ENCODE results near the gene S100A13. TPM values are rescaled to one million over a fixed set of nuclear protein-coding genes. Genes with fewer than 3 reads are reported as not detected.
A peak's percentile ranks its signal among the peaks of the same experiment; 100 is the strongest.

The S100A13 gene
- total RNA-seq, 1 experiment from 2014 or later = 55.0 TPM

DNA sequence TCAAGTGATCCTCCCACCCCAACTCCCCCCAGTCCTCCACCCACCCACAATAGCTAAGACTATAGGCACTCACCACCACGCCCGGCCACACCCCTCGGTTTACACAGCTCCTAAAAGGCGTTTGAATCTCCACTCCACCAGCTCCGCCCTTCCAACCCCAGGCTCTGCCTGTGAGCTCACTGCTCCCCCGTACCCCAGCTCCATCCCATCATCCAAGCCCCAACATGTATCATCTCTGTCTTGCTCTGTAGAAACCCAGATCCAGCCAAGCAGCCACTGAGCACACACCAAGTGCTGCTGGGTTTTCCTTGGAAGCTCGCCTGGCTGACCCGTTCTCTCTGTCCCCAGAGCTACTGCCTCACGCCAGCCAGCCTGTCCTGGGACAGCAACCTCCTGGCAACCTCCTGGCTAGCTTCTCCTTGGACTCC lies 49.7 kb downstream of the S100A13 start:
- Histone ChIP-seq H3T11ph (ENCODE audit: low read length) (no peak overlapping the region), H3K14ac (ENCODE audit: insufficient read depth, low read length) (no peak overlapping the region), H3K4me1 (ENCODE audit: insufficient read depth, low read length) (no peaks in the 10 kb centered on the region), H4K5ac (ENCODE audit: insufficient read length, low read depth, low read length) (no peak overlapping the region), H2AK5ac (ENCODE audit: insufficient read length, low read length) (no peak overlapping the region), H2BK15ac (ENCODE audit: low read depth, low read length) (no peak overlapping the region), H3K9ac (ENCODE audit: extremely low read depth, insufficient read length, low read length) (no peak overlapping the region), H3K9me3 (ENCODE audit: control insufficient read depth, low read depth, low read length) (no peaks in the 10 kb centered on the region), H2BK20ac (ENCODE audit: low read depth, low read length, poor library complexity, severe bottlenecking) (no peak overlapping the region), H2BK12ac (ENCODE audit: insufficient read length, low read depth, low read length) (no peak overlapping the region), H3K27me3 (ENCODE audit: insufficient read depth, low read length) (no peaks in the 10 kb centered on the region), H3K56ac (ENCODE audit: insufficient read length, low read depth, low read length) (no peak overlapping the region), H2BK5ac (ENCODE audit: insufficient read length, low read length) (no peak overlapping the region), H2AFZ (ENCODE audit: low read length) (no peak overlapping the region), H4K20me1 (ENCODE audit: control insufficient read depth, insufficient read depth, insufficient read length) (no peaks in the 10 kb centered on the region), H4K8ac (replicated peaks; ENCODE audit: insufficient read length, low read depth, low read length) (no peak overlapping the region), H3K4me2 (ENCODE audit: insufficient read depth, insufficient read length, low read length) (no peak overlapping the region), H4K91ac (ENCODE audit: insufficient read length, low read depth, low read length) (no peak overlapping the region), H3K23me2 (ENCODE audit: insufficient read length, low read depth, low read length, poor library complexity, severe bottlenecking) (no peaks in the 10 kb centered on the region), H3K79me2 (ENCODE audit: insufficient read depth, low read length) (no peaks in the 10 kb centered on the region), H3K27ac (ENCODE audit: insufficient read length, low read depth, low read length) (no peak overlapping the region), H3K79me1 (ENCODE audit: insufficient read depth, low read depth, low read length, poor library complexity, severe bottlenecking) (no peaks in the 10 kb centered on the region), H3K23ac (ENCODE audit: insufficient read length, low read depth, low read length) (no peak overlapping the region), H3K18ac (ENCODE audit: insufficient read length, low read depth, low read length) (no peak overlapping the region), H3K4ac (ENCODE audit: low read depth, low read length) (no peak overlapping the region), H2BK120ac (ENCODE audit: low read depth, low read length, poor library complexity, severe bottlenecking) (no peak overlapping the region)
- Mint-ChIP-seq H3K36me3 (ENCODE audit: insufficient read depth in 1 of 3, low read depth in 3 of 3) (peaks cover 0 to 6% (median 0%) of the 10 kb centered on the region in 3 experiments; a peak in 2 of 7 replicates), H3K27ac (peak overlapping the region in 1 of 3 experiments; percentile 27; a peak in 1 of 7 replicates), H3K4me3 (no peak overlapping the region; a peak in 1 of 5 replicates), H3K4me1 (peaks cover 17 to 22% of the 10 kb centered on the region in 2 experiments), H3K27me3 (ENCODE audit: low read depth) (no peaks in the 10 kb centered on the region), H3K9me3 (peaks cover 12 to 15% of the 10 kb centered on the region in 2 experiments; a peak in 4 of 5 replicates)
- DNase-seq = no peak
- whole genome bisulfite sequencing (ENCODE audit: extremely low coverage, insufficient read length, low lambda C conversion rate) = no CpG with 5 or more reads among the region's 9 CpGs
- TF ChIP-seq, protein P1, sequence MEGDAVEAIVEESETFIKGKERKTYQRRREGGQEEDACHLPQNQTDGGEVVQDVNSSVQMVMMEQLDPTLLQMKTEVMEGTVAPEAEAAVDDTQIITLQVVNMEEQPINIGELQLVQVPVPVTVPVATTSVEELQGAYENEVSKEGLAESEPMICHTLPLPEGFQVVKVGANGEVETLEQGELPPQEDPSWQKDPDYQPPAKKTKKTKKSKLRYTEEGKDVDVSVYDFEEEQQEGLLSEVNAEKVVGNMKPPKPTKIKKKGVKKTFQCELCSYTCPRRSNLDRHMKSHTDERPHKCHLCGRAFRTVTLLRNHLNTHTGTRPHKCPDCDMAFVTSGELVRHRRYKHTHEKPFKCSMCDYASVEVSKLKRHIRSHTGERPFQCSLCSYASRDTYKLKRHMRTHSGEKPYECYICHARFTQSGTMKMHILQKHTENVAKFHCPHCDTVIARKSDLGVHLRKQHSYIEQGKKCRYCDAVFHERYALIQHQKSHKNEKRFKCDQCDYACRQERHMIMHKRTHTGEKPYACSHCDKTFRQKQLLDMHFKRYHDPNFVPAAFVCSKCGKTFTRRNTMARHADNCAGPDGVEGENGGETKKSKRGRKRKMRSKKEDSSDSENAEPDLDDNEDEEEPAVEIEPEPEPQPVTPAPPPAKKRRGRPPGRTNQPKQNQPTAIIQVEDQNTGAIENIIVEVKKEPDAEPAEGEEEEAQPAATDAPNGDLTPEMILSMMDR (conservative IDR thresholded peaks at IDR 0.05) = no peak

Measured in H9 (cell line).